Parathyroid adenoma (tissue), 2 donors: Measurements from ENCODE around the gene COL15A1.
A peak's percentile ranks its signal among the peaks of the same experiment; 100 is the strongest.

Experiments used
- H2AFZ ChIP-seq: fragments of 300-600 bp; sonication (generic); one replicate; pipeline ENCODE4 v1.7.0; 2017; ENCODE audit warnings: antibody characterized with exemption, mild to moderate bottlenecking
- H3K27ac ChIP-seq: fragments of 300-600 bp; sonication (generic); one replicate; pipeline ENCODE4 v1.7.0; 2017
- H3K27me3 ChIP-seq: fragments of 300-600 bp; sonication (generic); one replicate; pipeline ENCODE4 v1.7.0; 2017; ENCODE audit warnings: low read length; ENCODE audit not compliant: control insufficient read depth, insufficient read depth
- H3K36me3 ChIP-seq: fragments of 300-600 bp; sonication (generic); one replicate; pipeline ENCODE4 v1.7.0; 2017; ENCODE audit warnings: low read length; ENCODE audit not compliant: control insufficient read depth, insufficient read depth
- H3K4me1 ChIP-seq: fragments of 300-600 bp; sonication (generic); one replicate; pipeline ENCODE4 v1.7.0; 2017; ENCODE audit warnings: control low read depth
- H3K4me2 ChIP-seq: fragments of 300-600 bp; sonication (generic); one replicate; pipeline ENCODE4 v1.7.0; 2017; ENCODE audit warnings: low read length
- H3K4me3 ChIP-seq: fragments of 300-600 bp; sonication (generic); one replicate; pipeline ENCODE4 v1.7.0; 2017; ENCODE audit warnings: low read depth, low read length
- H3K79me2 ChIP-seq: fragments of 300-600 bp; sonication (generic); one replicate; pipeline ENCODE4 v1.7.0; 2017; ENCODE audit warnings: control low read depth
- H3K9ac ChIP-seq: fragments of 300-600 bp; sonication (generic); one replicate; pipeline ENCODE4 v1.7.0; 2017; ENCODE audit warnings: mild to moderate bottlenecking
- H3K9me3 ChIP-seq: fragments of 300-600 bp; sonication (generic); one replicate; pipeline ENCODE4 v1.7.0; 2017; ENCODE audit warnings: low read length; ENCODE audit not compliant: control insufficient read depth
- CTCF ChIP-seq: fragments of 300-600 bp; sonication (generic); IDR thresholded peaks from one replicate; pipeline ENCODE4 v1.7.0; 2017; ENCODE audit warnings: antibody characterized with exemption, mild to moderate bottlenecking
- donor health status: primary hyperparathyroidism.

The COL15A1 gene

GRCh38 chr9:99000476-99001395, 57.0 kb downstream of the COL15A1 start:
- Histone ChIP-seq H3K27me3 (no peaks in the 10 kb centered on the region), H3K79me2 (no peaks in the 10 kb centered on the region), H3K27ac (no peak overlapping the region), H2AFZ (no peak overlapping the region), H3K36me3 (no peaks in the 10 kb centered on the region), H3K9me3 (no peaks in the 10 kb centered on the region), H3K4me1 (no peaks in the 10 kb centered on the region), H3K9ac (no peak overlapping the region), H3K4me2 (no peak overlapping the region), H3K4me3 (no peak overlapping the region)
- peak; percentile 26 for TF ChIP-seq CTCF

GRCh38 chr9:99001892-99002291, 58.2 kb downstream of the COL15A1 start:
- Histone ChIP-seq H2AFZ (no peak overlapping the region), H3K4me2 (no peak overlapping the region), H3K9me3 (no peaks in the 10 kb centered on the region), H3K9ac (no peak overlapping the region), H3K27ac (no peak overlapping the region), H3K27me3 (no peaks in the 10 kb centered on the region), H3K4me3 (no peak overlapping the region), H3K36me3 (no peaks in the 10 kb centered on the region), H3K4me1 (no peaks in the 10 kb centered on the region), H3K79me2 (no peaks in the 10 kb centered on the region)
- no peak for TF ChIP-seq CTCF

GRCh38 chr9:99002706-99003105, 59.0 kb downstream of the COL15A1 start:
- Histone ChIP-seq H2AFZ (no peak overlapping the region), H3K79me2 (no peaks in the 10 kb centered on the region), H3K9me3 (no peaks in the 10 kb centered on the region), H3K27me3 (no peaks in the 10 kb centered on the region), H3K4me2 (no peak overlapping the region), H3K9ac (no peak overlapping the region), H3K4me3 (no peak overlapping the region), H3K4me1 (no peaks in the 10 kb centered on the region), H3K27ac (no peak overlapping the region), H3K36me3 (no peaks in the 10 kb centered on the region)
- TF ChIP-seq CTCF: no peak

GRCh38 chr9:99003308-99003707, 59.6 kb downstream of the COL15A1 start:
- H3K36me3 ChIP-seq: no peaks in the 10 kb centered on the region
- TF ChIP-seq CTCF: no peak
- H3K4me2 ChIP-seq: no peak overlapping the region
- no peaks in the 10 kb centered on the region for H3K27me3 ChIP-seq
- no peak overlapping the region for H3K4me3 ChIP-seq
- no peak overlapping the region for H3K27ac ChIP-seq
- H2AFZ ChIP-seq: no peak overlapping the region
- H3K79me2 ChIP-seq: no peaks in the 10 kb centered on the region
- H3K9me3 ChIP-seq: no peaks in the 10 kb centered on the region
- no peak overlapping the region for H3K9ac ChIP-seq
- no peaks in the 10 kb centered on the region for H3K4me1 ChIP-seq

- Histone ChIP-seq H2AFZ (no peak overlapping the region), H3K27ac (no peak overlapping the region), H3K27me3 (no peaks in the 10 kb centered on the region), H3K79me2 (no peaks in the 10 kb centered on the region), H3K4me3 (no peak overlapping the region), H3K36me3 (no peaks in the 10 kb centered on the region), H3K4me1 (no peaks in the 10 kb centered on the region), H3K4me2 (no peak overlapping the region), H3K9ac (no peak overlapping the region), H3K9me3 (no peaks in the 10 kb centered on the region)
- no peak for TF ChIP-seq CTCF
These were observed 60.4 kb downstream of the COL15A1 start for GRCh38 chr9:99004115-99004514.
